Measurements from ENCODE around the gene EFL1.
"Not testable (repeated sequence)": the region's sequence is repeated elsewhere in the genome, so short reads cannot be mapped to it uniquely, and the experiment has no call there.

Gene EFL1

DNA sequence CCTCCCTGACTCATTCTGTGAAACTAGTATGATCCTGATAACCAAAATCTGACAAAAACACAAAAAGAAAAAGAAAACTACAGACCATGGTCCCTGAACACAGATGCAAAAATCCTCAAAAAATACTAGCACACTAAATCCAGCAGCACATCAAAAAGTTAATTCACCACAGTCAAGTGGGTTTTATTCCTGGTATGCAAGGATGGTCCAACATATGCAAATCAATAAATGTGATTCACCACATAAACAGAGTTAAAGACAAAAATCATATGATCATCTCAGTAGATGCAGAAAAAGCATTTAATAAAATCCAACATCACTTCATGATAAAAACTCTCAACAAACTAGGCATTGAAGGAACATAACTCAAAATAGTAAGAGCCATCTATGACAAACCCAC, 12.9 kb upstream of the EFL1 start:
- DNase-seq (ENCODE audit: low read depth) = no peak

GRCh38 chr15:82272154-82272553, 9.6 kb upstream of the EFL1 start:
- DNase-seq (ENCODE audit: low read depth) = no peak

DNA sequence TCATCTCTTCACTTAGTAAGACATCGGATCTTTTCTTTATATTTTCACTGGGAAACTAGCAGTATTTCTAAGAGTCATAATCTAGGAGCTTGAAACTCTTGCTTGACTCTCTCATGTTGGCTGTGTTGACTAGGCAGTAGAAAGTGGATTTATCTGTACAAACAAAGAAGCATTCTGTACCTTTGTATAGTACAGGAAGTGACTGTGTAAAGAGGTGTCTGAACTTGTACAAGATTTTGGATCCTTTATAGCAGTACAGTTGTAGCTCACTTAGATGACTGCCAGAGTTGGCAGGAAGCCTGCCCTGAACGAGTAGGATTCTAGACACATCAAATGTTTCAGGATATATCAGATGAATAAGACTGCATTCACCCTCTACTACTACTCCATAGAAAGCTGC, 5.9 kb upstream of the EFL1 start:
- not testable (repeated sequence) for DNase-seq (ENCODE audit: low read depth)

DNA sequence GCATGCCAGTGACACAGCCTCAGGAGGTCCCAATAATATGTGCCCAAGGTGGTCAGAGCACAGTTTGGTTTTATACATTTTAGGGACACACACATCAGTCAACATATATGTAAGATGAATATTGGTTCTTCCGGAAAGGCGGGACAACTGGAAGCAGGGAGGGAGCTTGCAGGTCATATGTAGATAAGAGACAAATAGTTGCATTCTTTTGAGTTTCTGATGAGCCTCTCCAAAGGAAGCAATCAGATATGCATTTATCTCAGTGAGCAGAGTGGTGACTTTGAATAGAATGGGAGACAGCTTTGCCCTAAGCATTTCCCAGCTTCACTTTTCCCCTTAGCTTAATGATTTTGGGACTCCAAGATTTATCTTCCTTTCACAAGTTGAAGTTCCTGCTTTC, 4.6 kb upstream of the EFL1 start:
- not testable (repeated sequence) for DNase-seq (ENCODE audit: low read depth)

DNA sequence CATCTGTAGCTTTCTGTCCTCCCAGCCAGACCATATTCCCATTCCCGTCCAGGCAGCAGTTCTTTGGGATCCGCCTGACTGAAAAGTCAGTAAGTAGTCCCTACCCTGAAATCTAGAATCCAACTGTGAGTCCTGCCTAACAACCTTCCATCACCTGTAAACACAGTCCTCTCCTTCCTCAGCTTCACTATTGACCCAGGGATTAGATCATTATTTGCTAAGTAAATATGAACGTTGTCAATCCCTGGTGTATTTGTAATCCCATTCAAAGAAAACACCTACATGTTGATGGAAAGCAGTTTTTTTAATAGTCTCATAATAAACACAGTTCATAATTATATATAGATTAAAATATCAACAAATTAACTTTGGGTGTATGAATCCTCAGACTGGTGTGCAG, 816 bp upstream of the EFL1 start:
- no peak for DNase-seq (ENCODE audit: low read depth)

GRCh38 chr15:82261566-82262421, 740 bp downstream of the EFL1 start:
- peak; percentile 44 for DNase-seq (ENCODE audit: low read depth)

DNA sequence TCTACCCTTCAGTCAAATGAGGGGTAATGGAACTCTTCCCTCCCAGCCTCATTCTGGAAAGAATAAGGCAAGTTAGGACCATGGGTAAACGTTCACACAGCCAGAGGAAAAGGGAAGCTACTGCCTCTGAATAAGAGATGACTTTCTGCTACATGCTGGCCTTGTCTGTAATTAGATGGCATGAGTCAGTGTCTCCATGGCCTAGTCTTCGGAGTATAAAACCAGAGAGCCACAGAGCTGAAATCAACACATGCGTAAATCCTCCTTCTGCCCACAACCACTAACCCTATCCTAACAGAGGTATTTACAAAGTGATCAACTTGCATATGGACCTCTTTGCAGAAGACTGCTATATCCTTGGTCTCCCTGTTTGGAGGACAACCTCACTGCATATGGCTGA, 14.3 kb downstream of the EFL1 start:
- DNase-seq (ENCODE audit: low read depth) = not testable (repeated sequence)

DNA sequence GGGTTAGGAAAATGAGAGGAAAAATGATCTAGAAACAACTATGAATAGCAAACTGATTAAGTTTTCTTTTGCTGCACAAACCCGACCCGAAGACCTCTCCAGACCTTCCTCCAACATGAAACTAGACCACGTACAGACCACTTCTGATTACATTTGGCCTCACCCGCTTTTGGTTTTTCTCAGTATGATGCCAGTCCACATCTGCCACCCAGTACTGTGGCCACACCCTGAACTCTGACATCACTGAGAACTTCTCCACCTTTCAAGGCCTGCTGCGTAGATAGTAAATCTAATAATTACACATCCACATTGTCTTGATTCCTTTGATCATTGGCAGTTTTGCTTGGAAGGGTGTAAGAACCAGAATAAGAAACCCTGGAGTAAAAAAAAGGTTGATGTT, 16.6 kb downstream of the EFL1 start:
- not testable (repeated sequence) for DNase-seq (ENCODE audit: low read depth)

- not testable (repeated sequence) for DNase-seq (ENCODE audit: low read depth)
These were observed 18.9 kb downstream of the EFL1 start for GRCh38 chr15:82243644-82244043.

GRCh38 chr15:82241836-82242499, 20.6 kb downstream of the EFL1 start:
- peak; percentile 2 for DNase-seq (ENCODE audit: low read depth)

GRCh38 chr15:82239685-82240391, 22.7 kb downstream of the EFL1 start:
- DNase-seq (ENCODE audit: low read depth) = no peak

DNA sequence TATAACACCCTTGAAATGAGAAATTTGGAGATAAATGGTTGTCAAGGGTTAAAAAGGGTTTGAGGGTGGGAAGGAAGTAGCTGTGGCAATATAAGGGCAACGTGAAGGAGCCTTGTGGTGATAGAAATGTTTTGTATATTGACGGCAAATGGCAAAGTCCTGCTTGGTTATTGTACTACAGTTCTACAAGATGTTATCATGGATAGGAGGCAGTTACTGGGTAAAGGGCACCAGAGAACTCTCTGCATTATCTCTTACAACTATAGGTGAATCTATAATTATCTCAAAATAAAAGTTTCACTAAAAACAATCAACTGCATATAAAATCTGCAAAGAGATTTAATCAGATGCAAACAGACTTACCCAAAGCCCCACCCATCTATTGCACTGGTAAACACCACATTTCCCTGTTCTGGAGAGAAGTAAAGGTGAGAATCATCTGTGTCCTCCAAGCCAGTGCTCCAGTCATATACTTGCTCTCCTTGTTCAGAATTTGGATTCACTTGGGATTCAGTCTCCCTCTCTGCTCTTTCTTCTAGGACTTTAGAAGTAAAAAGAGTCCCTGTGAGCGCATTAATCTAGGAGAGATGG, 24.5 kb downstream of the EFL1 start:
- DNase-seq (ENCODE audit: low read depth) = not testable (repeated sequence)

GRCh38 chr15:82231842-82232241, 30.7 kb downstream of the EFL1 start:
- no peak for DNase-seq (ENCODE audit: low read depth)

GRCh38 chr15:82231233-82231632, 31.3 kb downstream of the EFL1 start:
- DNase-seq (ENCODE audit: low read depth) = no peak

- no peak for DNase-seq (ENCODE audit: low read depth)
These were observed 33.8 kb downstream of the EFL1 start for GRCh38 chr15:82228750-82229149.

DNA sequence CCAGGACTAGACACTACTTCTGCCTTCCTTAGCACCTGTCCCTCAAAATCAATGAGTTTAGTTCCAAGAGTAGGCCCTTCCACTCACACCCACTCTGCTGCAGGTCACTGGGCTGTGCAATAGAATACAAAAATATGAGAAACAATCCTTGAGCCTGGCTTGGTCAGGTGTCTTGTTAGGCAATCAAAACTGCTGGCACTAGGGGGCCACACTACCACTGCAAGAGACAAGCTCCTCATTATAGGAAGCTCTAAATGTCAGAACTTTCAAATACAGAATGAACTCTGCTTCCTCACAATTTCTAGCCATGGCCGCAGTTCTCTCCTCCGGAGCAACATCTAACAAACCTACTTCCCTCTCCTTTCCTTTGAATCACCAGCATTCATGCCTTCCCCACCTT, 41.0 kb downstream of the EFL1 start:
- not testable (repeated sequence) for DNase-seq (ENCODE audit: low read depth)

DNA sequence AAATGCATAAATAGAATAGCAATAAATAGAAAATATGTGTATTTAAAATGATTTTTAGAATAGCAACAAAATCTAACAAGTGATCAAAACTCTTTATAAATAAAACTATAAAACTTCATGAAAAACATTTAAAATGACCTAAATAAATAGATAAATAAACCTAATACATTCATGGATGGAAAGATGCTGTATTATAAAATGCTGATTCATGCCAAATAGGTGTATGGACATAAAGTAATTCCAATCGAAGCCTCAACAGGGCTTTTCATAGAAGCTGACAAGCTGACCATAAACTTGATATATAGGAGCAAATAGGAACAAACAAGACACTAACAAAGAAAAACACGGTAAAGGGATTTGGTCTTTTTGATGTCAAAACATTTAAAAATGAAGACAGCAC, 46.4 kb downstream of the EFL1 start:
- not testable (repeated sequence) for DNase-seq (ENCODE audit: low read depth)

DNA sequence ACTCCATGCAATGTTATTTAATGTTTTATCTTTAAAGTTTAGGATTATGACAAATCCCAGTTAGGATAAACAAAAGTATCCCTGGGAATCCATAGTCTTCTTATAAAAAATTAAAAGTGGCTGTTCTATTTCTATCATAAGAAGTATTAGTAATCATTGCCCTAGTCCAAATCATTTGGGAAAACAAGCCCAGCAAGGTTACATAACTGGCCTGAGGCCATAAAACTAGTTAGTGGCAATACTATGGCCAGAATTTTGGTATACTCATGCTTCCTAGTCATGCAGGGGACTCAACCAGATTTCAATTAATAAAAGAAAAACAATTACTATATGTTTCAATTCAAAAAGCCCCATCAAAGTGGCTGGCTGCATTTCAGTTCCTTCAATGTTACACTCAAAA, 50.3 kb downstream of the EFL1 start:
- DNase-seq (ENCODE audit: low read depth) = not testable (repeated sequence)

GRCh38 chr15:82210066-82210597, 52.4 kb downstream of the EFL1 start:
- DNase-seq (ENCODE audit: low read depth) = not testable (repeated sequence)

DNA sequence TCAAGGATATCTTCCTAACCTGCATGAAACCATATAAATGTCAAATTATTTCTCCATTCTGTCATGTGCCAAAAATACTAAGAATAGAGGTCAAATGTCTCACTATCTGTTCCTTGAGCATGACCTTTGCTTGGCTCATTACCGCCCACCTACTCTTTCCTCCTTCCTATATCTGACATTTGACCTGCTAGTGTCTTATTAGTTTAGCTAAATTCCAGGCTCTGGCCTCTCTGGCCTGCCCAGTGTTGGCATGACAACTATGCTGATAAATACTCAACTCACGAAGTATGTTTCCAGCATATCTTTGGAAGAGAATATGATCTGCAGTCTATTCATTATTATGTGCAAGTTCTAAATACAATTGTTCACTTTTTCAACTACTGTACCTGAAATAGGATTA, 58.0 kb downstream of the EFL1 start:
- DNase-seq (ENCODE audit: low read depth) = not testable (repeated sequence)

DNA sequence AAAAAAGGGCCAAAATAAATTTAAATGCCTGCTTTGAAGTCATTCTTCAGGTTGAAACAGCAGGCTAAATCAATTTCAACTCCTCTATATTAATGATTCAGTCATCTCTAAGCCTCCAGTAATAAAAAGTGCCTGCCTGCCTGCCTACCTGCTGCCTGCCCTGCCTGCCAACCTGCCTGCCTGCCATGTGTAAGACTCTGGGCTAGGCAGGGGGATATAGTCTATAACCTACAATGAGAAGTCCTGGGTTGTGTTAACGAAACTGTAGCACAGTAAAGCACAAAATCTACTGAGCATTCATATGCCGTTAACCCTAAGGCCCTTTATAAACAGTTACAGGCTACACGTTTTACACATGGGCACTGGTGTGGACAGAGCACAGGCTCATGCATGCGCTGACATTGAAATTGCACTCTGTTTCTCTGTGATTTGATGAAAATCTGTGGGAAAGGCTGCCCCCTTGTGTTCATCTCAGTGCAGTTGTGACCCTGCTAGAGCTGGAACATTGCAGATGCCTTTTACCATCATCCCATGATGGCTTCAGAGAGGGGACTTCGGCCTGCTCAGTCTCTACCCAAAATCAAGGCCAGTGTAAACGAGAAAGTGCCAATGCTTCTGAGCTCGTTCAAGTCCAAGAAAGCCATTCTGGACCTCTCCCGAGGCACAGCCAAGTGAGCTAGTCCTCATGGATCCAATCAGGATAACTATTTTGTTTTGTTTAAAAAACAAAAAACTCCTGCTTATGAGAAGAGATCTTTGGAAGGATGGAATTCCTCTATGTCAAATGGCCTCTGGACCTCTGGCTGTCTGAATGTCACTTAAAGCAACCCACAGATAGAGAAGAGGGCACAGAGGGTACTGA, 64.6 kb downstream of the EFL1 start:
- peak; percentile 29 for DNase-seq (ENCODE audit: low read depth)
